HCT116 (cell line): Measurements from ENCODE around the gene SRRM2.

ENCODE experiments used
- CTCF ChIP-seq, 3 experiments: fragments of 200-600 bp in 1 of 3; sonication (generic) in 1 of 3; IDR thresholded peaks in 2 of 3; conservative IDR thresholded peaks in 1 of 3; 2 replicates each; pipeline ENCODE4 v1.5.1; 2012 to 2017; ENCODE audit warnings: low read depth in 2 of 3, low read length in 2 of 3, antibody characterized with exemption in 1 of 3, borderline replicate concordance in 1 of 3, control low read depth in 1 of 3, mild to moderate bottlenecking in 1 of 3, mixed read lengths in 1 of 3, mixed run types in 1 of 3, moderate library complexity in 1 of 3; ENCODE audit not compliant: insufficient read depth in 1 of 3
- JUND ChIP-seq: IDR thresholded peaks from 2 replicates; pipeline ENCODE4 v1.6.1; 2012
- SRF ChIP-seq: IDR thresholded peaks from 2 replicates; pipeline ENCODE4 v1.6.1; 2012; ENCODE audit warnings: low read depth

DNA sequence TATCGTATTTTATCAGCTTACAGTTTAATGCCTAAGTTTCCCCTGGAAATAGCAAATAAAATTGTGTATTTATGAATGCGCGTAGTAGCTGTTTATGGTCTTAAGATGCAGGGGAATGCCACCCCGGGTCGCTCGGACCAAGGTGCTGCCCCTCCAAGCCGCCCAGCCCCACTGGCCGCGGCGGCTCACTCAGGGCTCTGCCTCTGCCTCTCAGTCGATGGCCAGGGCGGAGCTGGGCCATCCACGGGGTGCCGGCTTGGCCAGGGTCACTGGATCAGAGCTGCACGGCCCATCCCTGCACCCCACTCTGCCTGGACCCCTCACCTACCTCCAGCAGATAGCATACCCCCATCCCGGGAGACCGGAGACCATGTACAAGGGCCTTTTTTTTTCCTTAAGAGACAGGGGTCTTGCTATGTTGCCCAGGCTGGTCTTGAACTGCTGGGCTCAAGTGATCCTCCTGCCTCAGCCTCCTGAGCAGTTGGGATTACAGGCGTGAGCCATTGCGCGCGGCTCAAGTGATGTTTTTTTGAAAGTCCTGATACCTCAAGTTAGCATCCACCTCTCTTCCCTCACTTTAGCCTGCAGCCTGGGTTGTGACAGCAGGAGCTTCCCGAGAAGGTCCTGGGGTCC lies 43.4 kb upstream of the SRRM2 start:
- TF ChIP-seq SRF (no peak), JUND (no peak), CTCF (IDR thresholded peaks at IDR 0.05 in 2 of 3, conservative IDR thresholded peaks at IDR 0.05 in 1 of 3; ENCODE audit: borderline replicate concordance in 1 of 3, insufficient read depth in 1 of 3, low read depth in 2 of 3, low read length in 2 of 3) (no peak)
